ENCODE measurements around the gene ADARB2.

The ADARB2 gene

GRCh38 chr10:1746796-1747195 lies 9.5 kb upstream of the ADARB2 start:
- no peak for TF ChIP-seq CTCF (IDR thresholded peaks at IDR 0.05; ENCODE audit: control insufficient read depth, insufficient read depth, low read depth, low read length, missing control alignments)
- no peak for DNase-seq (ENCODE audit: low read depth)
- no peak overlapping the region for H3K4me3 ChIP-seq (ENCODE audit: control insufficient read depth, low read depth, low read length)

GRCh38 chr10:1745780-1746456 lies 8.6 kb upstream of the ADARB2 start:
- DNase-seq (ENCODE audit: low read depth), result no peak

GRCh38 chr10:1744524-1744923 lies 7.2 kb upstream of the ADARB2 start:
- H3K4me3 ChIP-seq (ENCODE audit: control insufficient read depth, low read depth, low read length), result no peak overlapping the region

More at GRCh38 chr10:1745780-1746456, 8.6 kb upstream of the ADARB2 start:
- TF ChIP-seq CTCF (IDR thresholded peaks at IDR 0.05; ENCODE audit: control insufficient read depth, insufficient read depth, low read depth, low read length, missing control alignments), result no peak
- no peak overlapping the region for H3K4me3 ChIP-seq (ENCODE audit: control insufficient read depth, low read depth, low read length)

GRCh38 chr10:1743141-1743540 lies 5.8 kb upstream of the ADARB2 start:
- no peak overlapping the region for H3K4me3 ChIP-seq (ENCODE audit: control insufficient read depth, low read depth, low read length)
- no peak for DNase-seq (ENCODE audit: low read depth)
- TF ChIP-seq CTCF (IDR thresholded peaks at IDR 0.05; ENCODE audit: control insufficient read depth, insufficient read depth, low read depth, low read length, missing control alignments), result no peak

More at GRCh38 chr10:1744524-1744923, 7.2 kb upstream of the ADARB2 start:
- DNase-seq (ENCODE audit: low read depth), result no peak
- TF ChIP-seq CTCF (IDR thresholded peaks at IDR 0.05; ENCODE audit: control insufficient read depth, insufficient read depth, low read depth, low read length, missing control alignments), result no peak

GRCh38 chr10:1741450-1741849 lies 4.1 kb upstream of the ADARB2 start:
- H3K4me3 ChIP-seq (ENCODE audit: control insufficient read depth, low read depth, low read length), result no peak overlapping the region
- TF ChIP-seq CTCF (IDR thresholded peaks at IDR 0.05; ENCODE audit: control insufficient read depth, insufficient read depth, low read depth, low read length, missing control alignments), result no peak
- no peak for DNase-seq (ENCODE audit: low read depth)

GRCh38 chr10:1739751-1740150 lies 2.4 kb upstream of the ADARB2 start:
- no peak overlapping the region for H3K4me3 ChIP-seq (ENCODE audit: control insufficient read depth, low read depth, low read length)
- no peak for DNase-seq (ENCODE audit: low read depth)
- no peak for TF ChIP-seq CTCF (IDR thresholded peaks at IDR 0.05; ENCODE audit: control insufficient read depth, insufficient read depth, low read depth, low read length, missing control alignments)

All from AG09309 (cell line).